GM23338 (cell line): ENCODE data around the gene KYAT1. TPM values are rescaled to one million over a fixed set of nuclear protein-coding genes. Genes with fewer than 3 reads are reported as not detected.

Source experiments
- ATAC-seq: fragments of 200-7000 bp; cut with Tn5 transposase; 3 replicates; pipeline ENCODE4 v1.9.1; 2020
- DNase-seq: peaks from one replicate; pipeline ENCODE4 v3.0.0-alpha.2; 2015; ENCODE audit warnings: low spot score
- H2AFZ ChIP-seq: fragments of 200-600 bp; sonication (generic); 2 replicates; pipeline ENCODE4 v1.8.0; 2016; ENCODE audit warnings: antibody characterized with exemption, mild to moderate bottlenecking, moderate library complexity
- H3F3A ChIP-seq: fragments of 200-600 bp; sonication (generic); replicated peaks from 2 replicates; pipeline ENCODE4 v1.8.0; 2017; ENCODE audit warnings: antibody characterized with exemption, mixed run types, low read depth
- H3K27ac ChIP-seq: fragments of 200-600 bp; sonication (generic); 2 replicates; pipeline ENCODE4 v1.6.1; 2016; ENCODE audit warnings: low read depth
- H3K27me3 ChIP-seq: fragments of 200-600 bp; sonication (generic); 2 replicates; pipeline ENCODE4 v1.8.0; 2016; ENCODE audit warnings: mild to moderate bottlenecking, mixed run types, moderate library complexity; ENCODE audit not compliant: insufficient read depth
- H3K36me3 ChIP-seq: fragments of 200-600 bp; sonication (generic); 2 replicates; pipeline ENCODE4 v1.8.0; 2016; ENCODE audit warnings: mild to moderate bottlenecking; ENCODE audit not compliant: insufficient read depth
- H3K4me1 ChIP-seq: fragments of 200-600 bp; sonication (generic); 2 replicates; pipeline ENCODE4 v1.8.0; 2016; ENCODE audit warnings: mild to moderate bottlenecking, moderate library complexity; ENCODE audit not compliant: insufficient read depth
- H3K4me2 ChIP-seq: fragments of 200-600 bp; sonication (generic); 2 replicates; pipeline ENCODE4 v1.7.1; 2017; ENCODE audit warnings: mixed run types
- H3K4me3 ChIP-seq: fragments of 200-600 bp; sonication (generic); 2 replicates; pipeline ENCODE4 v1.6.1; 2016; ENCODE audit warnings: mixed run types
- H3K79me2 ChIP-seq: fragments of 200-600 bp; sonication (generic); replicated peaks from 2 replicates; pipeline ENCODE4 v1.8.0; 2017; ENCODE audit warnings: mild to moderate bottlenecking; ENCODE audit not compliant: insufficient read depth
- H3K9me2 ChIP-seq: fragments of 200-600 bp; sonication (generic); 2 replicates; pipeline ENCODE4 v1.8.0; 2017; ENCODE audit not compliant: insufficient read depth
- H4K20me1 ChIP-seq: fragments of 200-600 bp; sonication (generic); replicated peaks from 2 replicates; pipeline ENCODE4 v1.8.0; 2017; ENCODE audit warnings: mild to moderate bottlenecking; ENCODE audit not compliant: insufficient read depth
- H3K27ac Mint-ChIP-seq: 2 replicates; pipeline ENCODE4 v1.8.0; 2020; ENCODE audit warnings: inconsistent platforms, mild to moderate bottlenecking, moderate library complexity, mixed read lengths
- H3K27me3 Mint-ChIP-seq: 3 replicates; pipeline ENCODE4 v1.8.0; 2022; ENCODE audit warnings: low read depth, mild to moderate bottlenecking, moderate library complexity, mixed read lengths, inconsistent platforms; ENCODE audit not compliant: insufficient read depth, poor library complexity
- H3K36me3 Mint-ChIP-seq: 3 replicates; pipeline ENCODE4 v1.8.0; 2021; ENCODE audit warnings: low read depth, mild to moderate bottlenecking, inconsistent platforms, moderate library complexity, mixed read lengths
- H3K4me1 Mint-ChIP-seq: 3 replicates; pipeline ENCODE4 v1.8.0; 2020; ENCODE audit warnings: mild to moderate bottlenecking, inconsistent platforms, mixed read lengths
- H3K4me3 Mint-ChIP-seq: 3 replicates; pipeline ENCODE4 v1.8.0; 2021; ENCODE audit warnings: moderate library complexity, mild to moderate bottlenecking, inconsistent platforms, mixed read lengths
- H3K9me3 Mint-ChIP-seq: 3 replicates; pipeline ENCODE4 v1.8.0; 2020; ENCODE audit warnings: moderate library complexity, mild to moderate bottlenecking, inconsistent platforms, mixed read lengths
- CREB1 ChIP-seq: fragments of 250-450 bp; sonication (Bioruptor Pico); IDR thresholded peaks from 2 replicates; pipeline ENCODE4 v1.5.0; 2020; ENCODE audit warnings: low read depth, mild to moderate bottlenecking, moderate library complexity
- EZH2 ChIP-seq: fragments of 200-600 bp; sonication (generic); IDR thresholded peaks from one replicate; pipeline ENCODE4 v1.8.0; 2017; ENCODE audit warnings: antibody characterized with exemption, mild to moderate bottlenecking, low read depth; ENCODE audit not compliant: unreplicated experiment
- EZH2phosphoT487 ChIP-seq: fragments of 200-600 bp; sonication (generic); IDR thresholded peaks from one replicate; pipeline ENCODE4 v1.8.1; 2018; ENCODE audit warnings: antibody characterized with exemption; ENCODE audit not compliant: unreplicated experiment
- JUNB ChIP-seq: IDR thresholded peaks from one replicate; pipeline ENCODE4 v1.6.1; 2016; ENCODE audit warnings: antibody characterized with exemption; ENCODE audit not compliant: unreplicated experiment
- NANOG ChIP-seq: IDR thresholded peaks from 2 replicates; pipeline ENCODE4 v1.6.1; 2016; ENCODE audit warnings: antibody characterized with exemption, borderline replicate concordance
- POLR2AphosphoS5 ChIP-seq: IDR thresholded peaks from 2 replicates; pipeline ENCODE4 v1.6.1; 2016; ENCODE audit warnings: antibody characterized with exemption, low read depth
- STAT1 ChIP-seq: IDR thresholded peaks from one replicate; pipeline ENCODE4 v1.6.1; 2016; ENCODE audit warnings: antibody characterized with exemption; ENCODE audit not compliant: unreplicated experiment
- ZNF114 ChIP-seq: fragments of 250-450 bp; sonication (Bioruptor Pico); IDR thresholded peaks from 2 replicates; pipeline ENCODE4 v1.5.0; 2020; ENCODE audit warnings: mild to moderate bottlenecking, moderate library complexity
- ZNF331 ChIP-seq: fragments of 250-450 bp; sonication (Bioruptor Pico); IDR thresholded peaks from 2 replicates; pipeline ENCODE4 v1.5.0; 2020; ENCODE audit warnings: low read depth, mild to moderate bottlenecking, moderate library complexity
- polyA plus RNA-seq: library from polyadenylated mRNA; unstranded; fragments of >200 nt; fragmentation: Nextera tagmentation; extraction: Ambion mirVana; gene quantifications from 2 replicates; pipeline ENCODE4 v1.2.1, GENCODE V29; 2016
- total RNA-seq: library from RNA; depleted of rRNA; stranded (reverse); fragments of >200 nt; shearing (Covaris generic); gene quantifications from 2 replicates; pipeline ENCODE4 v1.2.3, GENCODE V29; 2014
- TF ChIP-seq, protein P1 (sequence below): IDR thresholded peaks from one replicate; pipeline ENCODE4 v1.6.1; 2018; ENCODE audit warnings: antibody characterized with exemption; ENCODE audit not compliant: unreplicated experiment
- TF ChIP-seq, protein P2 (sequence below): fragments of 250-450 bp; sonication (Bioruptor Pico); IDR thresholded peaks from 2 replicates; pipeline ENCODE4 v1.5.0; 2020; ENCODE audit warnings: mild to moderate bottlenecking, moderate library complexity
- TF ChIP-seq, protein P3 (sequence below), 2 experiments: fragments of 200-600 bp in 1 of 2; sonication (generic) in 1 of 2; conservative IDR thresholded peaks; 2 replicates each; pipeline versions ENCODE4 v1.5.1 to v1.6.1; 2016 to 2017; ENCODE audit warnings: antibody characterized with exemption in 2 of 2, low read depth in 2 of 2, mild to moderate bottlenecking in 2 of 2, moderate library complexity in 1 of 2
- TF ChIP-seq, protein P4 (sequence below): IDR thresholded peaks from 2 replicates; pipeline ENCODE4 v1.6.1; 2016; ENCODE audit warnings: antibody characterized with exemption

KYAT1 gene
- total and polyA plus RNA-seq, 2 experiments from 2014 or later: 26.1 to 34.0 TPM

DNA sequence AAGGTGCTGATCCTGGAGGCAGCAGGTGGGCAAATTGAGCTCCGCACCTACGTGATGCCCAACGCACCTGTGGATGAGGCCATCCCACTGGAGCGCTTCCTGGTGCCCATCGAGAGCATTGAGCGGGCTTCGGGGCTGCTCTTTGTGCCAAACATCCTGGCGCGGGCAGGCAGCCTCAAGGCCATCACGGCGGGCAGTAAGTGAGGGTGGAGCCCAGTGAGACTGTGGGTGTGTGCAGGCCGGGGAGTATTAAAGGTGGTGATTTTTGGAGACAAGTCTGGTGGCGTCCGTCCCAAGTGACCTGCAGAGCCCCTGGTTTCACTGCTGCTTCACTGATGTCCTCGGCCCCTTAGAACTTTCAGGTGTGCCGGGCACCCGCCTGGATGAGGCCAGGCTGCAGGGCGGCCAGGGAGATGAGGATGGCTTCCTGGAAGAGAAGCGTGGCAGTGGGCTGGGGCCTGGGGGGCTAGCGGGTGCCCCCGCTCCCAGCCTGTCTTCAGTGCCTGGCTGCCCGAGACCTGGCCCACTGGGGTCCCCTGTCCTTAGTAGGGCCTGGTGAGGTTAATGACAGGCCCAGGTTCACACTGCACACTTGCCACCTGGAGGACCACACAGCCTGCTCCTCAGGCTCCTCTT is 59.2 kb downstream of the KYAT1 start:
- H3K79me2 ChIP-seq: no peaks in the 10 kb centered on the region; the same call in 1 of the 2 replicates
- H4K20me1 ChIP-seq: peaks cover 19% of the 10 kb centered on the region
- no peak for DNase-seq
- H3K4me2 ChIP-seq: no peak overlapping the region
- Mint-ChIP-seq H3K36me3 (peaks cover 55% of the 10 kb centered on the region), H3K4me1 (peaks cover 12% of the 10 kb centered on the region; the same call in 2 of the 3 replicates), H3K27me3 (peaks cover 31% of the 10 kb centered on the region), H3K9me3 (no peaks in the 10 kb centered on the region), H3K4me3 (no peak overlapping the region), H3K27ac (no peak overlapping the region)
- no peak overlapping the region for H3K27ac ChIP-seq
- H3K9me2 ChIP-seq: no peaks in the 10 kb centered on the region
- peaks cover 14% of the 10 kb centered on the region for H3K36me3 ChIP-seq
- TF ChIP-seq EZH2 (no peak), CREB1 (no peak), NANOG (no peak), JUNB (no peak), POLR2AphosphoS5 (no peak), ZNF331 (CRISPR knock-in tag) (no peak), EZH2phosphoT487 (no peak), ZNF114 (CRISPR knock-in tag) (no peak), STAT1 (no peak)
- TF ChIP-seq, protein P1, sequence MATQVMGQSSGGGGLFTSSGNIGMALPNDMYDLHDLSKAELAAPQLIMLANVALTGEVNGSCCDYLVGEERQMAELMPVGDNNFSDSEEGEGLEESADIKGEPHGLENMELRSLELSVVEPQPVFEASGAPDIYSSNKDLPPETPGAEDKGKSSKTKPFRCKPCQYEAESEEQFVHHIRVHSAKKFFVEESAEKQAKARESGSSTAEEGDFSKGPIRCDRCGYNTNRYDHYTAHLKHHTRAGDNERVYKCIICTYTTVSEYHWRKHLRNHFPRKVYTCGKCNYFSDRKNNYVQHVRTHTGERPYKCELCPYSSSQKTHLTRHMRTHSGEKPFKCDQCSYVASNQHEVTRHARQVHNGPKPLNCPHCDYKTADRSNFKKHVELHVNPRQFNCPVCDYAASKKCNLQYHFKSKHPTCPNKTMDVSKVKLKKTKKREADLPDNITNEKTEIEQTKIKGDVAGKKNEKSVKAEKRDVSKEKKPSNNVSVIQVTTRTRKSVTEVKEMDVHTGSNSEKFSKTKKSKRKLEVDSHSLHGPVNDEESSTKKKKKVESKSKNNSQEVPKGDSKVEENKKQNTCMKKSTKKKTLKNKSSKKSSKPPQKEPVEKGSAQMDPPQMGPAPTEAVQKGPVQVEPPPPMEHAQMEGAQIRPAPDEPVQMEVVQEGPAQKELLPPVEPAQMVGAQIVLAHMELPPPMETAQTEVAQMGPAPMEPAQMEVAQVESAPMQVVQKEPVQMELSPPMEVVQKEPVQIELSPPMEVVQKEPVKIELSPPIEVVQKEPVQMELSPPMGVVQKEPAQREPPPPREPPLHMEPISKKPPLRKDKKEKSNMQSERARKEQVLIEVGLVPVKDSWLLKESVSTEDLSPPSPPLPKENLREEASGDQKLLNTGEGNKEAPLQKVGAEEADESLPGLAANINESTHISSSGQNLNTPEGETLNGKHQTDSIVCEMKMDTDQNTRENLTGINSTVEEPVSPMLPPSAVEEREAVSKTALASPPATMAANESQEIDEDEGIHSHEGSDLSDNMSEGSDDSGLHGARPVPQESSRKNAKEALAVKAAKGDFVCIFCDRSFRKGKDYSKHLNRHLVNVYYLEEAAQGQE: no peak
- TF ChIP-seq, protein P2, sequence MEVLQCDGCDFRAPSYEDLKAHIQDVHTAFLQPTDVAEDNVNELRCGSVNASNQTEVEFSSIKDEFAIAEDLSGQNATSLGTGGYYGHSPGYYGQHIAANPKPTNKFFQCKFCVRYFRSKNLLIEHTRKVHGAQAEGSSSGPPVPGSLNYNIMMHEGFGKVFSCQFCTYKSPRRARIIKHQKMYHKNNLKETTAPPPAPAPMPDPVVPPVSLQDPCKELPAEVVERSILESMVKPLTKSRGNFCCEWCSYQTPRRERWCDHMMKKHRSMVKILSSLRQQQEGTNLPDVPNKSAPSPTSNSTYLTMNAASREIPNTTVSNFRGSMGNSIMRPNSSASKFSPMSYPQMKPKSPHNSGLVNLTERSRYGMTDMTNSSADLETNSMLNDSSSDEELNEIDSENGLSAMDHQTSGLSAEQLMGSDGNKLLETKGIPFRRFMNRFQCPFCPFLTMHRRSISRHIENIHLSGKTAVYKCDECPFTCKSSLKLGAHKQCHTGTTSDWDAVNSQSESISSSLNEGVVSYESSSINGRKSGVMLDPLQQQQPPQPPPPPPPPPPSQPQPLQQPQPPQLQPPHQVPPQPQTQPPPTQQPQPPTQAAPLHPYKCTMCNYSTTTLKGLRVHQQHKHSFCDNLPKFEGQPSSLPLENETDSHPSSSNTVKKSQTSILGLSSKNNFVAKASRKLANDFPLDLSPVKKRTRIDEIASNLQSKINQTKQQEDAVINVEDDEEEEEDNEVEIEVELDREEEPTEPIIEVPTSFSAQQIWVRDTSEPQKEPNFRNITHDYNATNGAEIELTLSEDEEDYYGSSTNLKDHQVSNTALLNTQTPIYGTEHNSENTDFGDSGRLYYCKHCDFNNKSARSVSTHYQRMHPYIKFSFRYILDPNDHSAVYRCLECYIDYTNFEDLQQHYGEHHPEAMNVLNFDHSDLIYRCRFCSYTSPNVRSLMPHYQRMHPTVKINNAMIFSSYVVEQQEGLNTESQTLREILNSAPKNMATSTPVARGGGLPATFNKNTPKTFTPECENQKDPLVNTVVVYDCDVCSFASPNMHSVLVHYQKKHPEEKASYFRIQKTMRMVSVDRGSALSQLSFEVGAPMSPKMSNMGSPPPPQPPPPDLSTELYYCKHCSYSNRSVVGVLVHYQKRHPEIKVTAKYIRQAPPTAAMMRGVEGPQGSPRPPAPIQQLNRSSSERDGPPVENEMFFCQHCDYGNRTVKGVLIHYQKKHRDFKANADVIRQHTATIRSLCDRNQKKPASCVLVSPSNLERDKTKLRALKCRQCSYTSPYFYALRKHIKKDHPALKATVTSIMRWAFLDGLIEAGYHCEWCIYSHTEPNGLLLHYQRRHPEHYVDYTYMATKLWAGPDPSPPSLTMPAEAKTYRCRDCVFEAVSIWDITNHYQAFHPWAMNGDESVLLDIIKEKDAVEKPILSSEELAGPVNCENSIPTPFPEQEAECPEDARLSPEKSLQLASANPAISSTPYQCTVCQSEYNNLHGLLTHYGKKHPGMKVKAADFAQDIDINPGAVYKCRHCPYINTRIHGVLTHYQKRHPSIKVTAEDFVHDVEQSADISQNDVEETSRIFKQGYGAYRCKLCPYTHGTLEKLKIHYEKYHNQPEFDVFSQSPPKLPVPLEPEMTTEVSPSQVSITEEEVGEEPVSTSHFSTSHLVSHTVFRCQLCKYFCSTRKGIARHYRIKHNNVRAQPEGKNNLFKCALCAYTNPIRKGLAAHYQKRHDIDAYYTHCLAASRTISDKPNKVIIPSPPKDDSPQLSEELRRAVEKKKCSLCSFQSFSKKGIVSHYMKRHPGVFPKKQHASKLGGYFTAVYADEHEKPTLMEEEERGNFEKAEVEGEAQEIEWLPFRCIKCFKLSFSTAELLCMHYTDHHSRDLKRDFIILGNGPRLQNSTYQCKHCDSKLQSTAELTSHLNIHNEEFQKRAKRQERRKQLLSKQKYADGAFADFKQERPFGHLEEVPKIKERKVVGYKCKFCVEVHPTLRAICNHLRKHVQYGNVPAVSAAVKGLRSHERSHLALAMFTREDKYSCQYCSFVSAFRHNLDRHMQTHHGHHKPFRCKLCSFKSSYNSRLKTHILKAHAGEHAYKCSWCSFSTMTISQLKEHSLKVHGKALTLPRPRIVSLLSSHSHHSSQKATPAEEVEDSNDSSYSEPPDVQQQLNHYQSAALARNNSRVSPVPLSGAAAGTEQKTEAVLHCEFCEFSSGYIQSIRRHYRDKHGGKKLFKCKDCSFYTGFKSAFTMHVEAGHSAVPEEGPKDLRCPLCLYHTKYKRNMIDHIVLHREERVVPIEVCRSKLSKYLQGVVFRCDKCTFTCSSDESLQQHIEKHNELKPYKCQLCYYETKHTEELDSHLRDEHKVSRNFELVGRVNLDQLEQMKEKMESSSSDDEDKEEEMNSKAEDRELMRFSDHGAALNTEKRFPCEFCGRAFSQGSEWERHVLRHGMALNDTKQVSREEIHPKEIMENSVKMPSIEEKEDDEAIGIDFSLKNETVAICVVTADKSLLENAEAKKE (CRISPR knock-in tag): no peak
- TF ChIP-seq, protein P3, sequence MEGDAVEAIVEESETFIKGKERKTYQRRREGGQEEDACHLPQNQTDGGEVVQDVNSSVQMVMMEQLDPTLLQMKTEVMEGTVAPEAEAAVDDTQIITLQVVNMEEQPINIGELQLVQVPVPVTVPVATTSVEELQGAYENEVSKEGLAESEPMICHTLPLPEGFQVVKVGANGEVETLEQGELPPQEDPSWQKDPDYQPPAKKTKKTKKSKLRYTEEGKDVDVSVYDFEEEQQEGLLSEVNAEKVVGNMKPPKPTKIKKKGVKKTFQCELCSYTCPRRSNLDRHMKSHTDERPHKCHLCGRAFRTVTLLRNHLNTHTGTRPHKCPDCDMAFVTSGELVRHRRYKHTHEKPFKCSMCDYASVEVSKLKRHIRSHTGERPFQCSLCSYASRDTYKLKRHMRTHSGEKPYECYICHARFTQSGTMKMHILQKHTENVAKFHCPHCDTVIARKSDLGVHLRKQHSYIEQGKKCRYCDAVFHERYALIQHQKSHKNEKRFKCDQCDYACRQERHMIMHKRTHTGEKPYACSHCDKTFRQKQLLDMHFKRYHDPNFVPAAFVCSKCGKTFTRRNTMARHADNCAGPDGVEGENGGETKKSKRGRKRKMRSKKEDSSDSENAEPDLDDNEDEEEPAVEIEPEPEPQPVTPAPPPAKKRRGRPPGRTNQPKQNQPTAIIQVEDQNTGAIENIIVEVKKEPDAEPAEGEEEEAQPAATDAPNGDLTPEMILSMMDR (conservative IDR thresholded peaks at IDR 0.05; ENCODE audit: low read depth in 2 of 2): no peak
- TF ChIP-seq, protein P4, sequence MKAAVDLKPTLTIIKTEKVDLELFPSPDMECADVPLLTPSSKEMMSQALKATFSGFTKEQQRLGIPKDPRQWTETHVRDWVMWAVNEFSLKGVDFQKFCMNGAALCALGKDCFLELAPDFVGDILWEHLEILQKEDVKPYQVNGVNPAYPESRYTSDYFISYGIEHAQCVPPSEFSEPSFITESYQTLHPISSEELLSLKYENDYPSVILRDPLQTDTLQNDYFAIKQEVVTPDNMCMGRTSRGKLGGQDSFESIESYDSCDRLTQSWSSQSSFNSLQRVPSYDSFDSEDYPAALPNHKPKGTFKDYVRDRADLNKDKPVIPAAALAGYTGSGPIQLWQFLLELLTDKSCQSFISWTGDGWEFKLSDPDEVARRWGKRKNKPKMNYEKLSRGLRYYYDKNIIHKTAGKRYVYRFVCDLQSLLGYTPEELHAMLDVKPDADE: no peak
- no peaks in the 10 kb centered on the region; the same call in 1 of the 2 replicates for H3K27me3 ChIP-seq
- no peaks in the 10 kb centered on the region; the same call in 1 of the 2 replicates for H3K4me1 ChIP-seq
- no peak overlapping the region for H2AFZ ChIP-seq
- peaks cover 5% of the 10 kb centered on the region for H3F3A ChIP-seq
- no peak for ATAC-seq
- H3K4me3 ChIP-seq: no peak overlapping the region
